Measurements from ENCODE around the gene POLR2E. TPM values are rescaled to one million over a fixed set of nuclear protein-coding genes. Genes with fewer than 3 reads are reported as not detected.

POLR2E gene
- polyA plus RNA-seq, 3 donors, result 86.3 to 393 (median 226) TPM

DNA sequence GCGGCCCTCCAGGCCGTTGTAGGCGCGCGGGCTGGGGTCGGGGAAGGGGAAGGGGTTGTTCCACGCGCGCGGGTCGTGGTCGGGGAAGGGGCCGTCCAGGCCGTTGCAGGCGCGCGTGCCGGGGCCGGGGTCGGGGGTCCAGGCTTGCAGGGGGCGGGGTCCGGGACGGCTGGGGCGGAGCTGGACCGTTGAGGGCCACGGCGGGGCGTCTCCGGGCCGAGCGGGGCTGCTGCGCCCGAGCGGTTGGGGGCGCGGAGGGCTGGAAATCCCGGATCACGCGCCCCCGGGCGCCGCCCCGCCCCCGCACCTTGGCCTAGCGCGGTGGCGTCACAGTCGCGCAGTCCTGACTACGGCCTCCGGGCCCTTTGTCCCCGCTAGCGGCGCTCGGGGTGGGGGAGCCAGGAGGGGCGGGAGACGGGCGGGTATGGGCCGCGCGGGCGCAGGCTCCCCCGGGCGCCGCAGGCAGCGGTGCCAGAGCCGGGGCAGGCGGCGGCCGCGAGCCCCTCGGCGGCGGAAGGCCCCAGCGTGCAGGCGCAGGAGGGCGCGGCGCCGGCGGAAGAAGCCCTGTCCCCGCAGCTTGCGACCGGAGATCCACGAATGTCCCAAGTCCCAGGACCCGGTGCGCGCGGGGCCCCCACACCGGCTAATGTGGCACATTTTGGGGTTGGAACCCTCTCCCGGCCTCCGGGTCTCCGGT is 9.3 kb upstream of the POLR2E start:
- peak overlapping the region; percentile 95 for H3K27ac ChIP-seq (ENCODE audit: low read depth, low read length)
- whole genome bisulfite sequencing, 3 donors, result 0 to 1% (median 0%) methylated on average over 65 to 93 of the region's 93 CpGs

DNA sequence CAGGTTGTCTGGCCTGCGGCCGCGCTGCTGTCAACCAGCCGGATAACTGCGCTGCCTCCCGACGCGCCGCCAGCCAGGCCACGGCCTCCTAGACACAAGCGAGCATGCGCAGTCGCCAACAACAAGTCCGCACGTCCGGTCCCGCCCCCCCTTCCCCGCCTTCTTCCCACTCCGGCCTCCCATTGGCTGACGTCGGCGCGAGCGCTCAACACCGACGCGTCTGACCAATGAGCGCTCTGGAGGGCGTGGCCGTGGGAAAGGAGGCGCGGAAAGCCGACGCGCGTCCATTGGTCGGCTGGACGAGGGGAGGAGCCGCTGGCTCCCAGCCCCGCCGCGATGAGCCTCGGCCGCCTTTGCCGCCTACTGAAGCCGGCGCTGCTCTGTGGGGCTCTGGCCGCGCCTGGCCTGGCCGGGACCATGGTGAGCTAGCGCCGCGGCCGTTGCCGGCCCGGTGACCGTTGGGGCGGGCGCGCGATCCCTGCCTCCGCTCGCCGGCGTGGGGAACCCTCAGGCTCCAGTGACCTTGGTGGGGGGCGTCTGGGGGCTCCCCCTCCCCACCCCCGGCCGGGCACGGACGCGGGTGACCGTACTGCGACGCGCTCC is 8.6 kb upstream of the POLR2E start, which contains the start of gene GPX4:
TSS of gene GPX4 (plus strand) at position 287 of the 603 bp plus-strand sequence. CDS start at position 337, 50 bp downstream.
- H3K27ac ChIP-seq (ENCODE audit: low read depth, low read length), result peak within 1 kb of the TSS; percentile 95
- 0 to 1% (median 1%) methylated on average over 63 to 75 of the region's 75 CpGs for WGBS, 3 donors

DNA sequence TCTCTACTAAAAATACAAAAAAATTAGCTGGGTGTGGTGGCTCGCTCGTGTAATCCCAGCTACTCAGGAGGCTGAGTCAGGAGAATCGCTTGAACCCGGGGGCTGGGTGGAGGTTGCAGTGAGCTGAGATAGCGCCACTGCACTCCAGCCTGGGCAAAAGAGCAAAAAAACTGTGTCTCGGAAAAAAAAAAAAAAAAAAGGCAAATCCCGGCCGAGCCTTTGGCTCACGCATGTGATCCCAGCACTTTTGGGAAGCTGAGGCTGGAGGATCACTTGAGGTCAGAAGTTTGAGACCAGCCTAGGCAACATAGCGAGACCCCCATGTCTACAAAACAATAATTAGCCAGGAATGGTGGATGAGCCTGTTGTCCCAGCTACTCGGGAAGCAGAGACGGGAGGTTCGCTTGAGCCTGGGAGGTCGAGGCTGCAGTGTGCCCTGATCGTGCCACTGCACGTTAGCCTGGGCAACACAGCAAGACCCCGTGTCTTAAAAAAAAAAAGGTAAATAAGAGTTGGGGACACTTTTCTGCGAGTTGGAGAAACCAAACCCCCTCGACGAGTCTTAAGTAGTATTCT is 8.0 kb upstream of the POLR2E start:
- 29 to 37% (median 37%) methylated on average over 20 of the region's 20 CpGs for WGBS, 3 donors
- peak overlapping the region; percentile 63 for H3K27ac ChIP-seq (ENCODE audit: low read depth, low read length)

DNA sequence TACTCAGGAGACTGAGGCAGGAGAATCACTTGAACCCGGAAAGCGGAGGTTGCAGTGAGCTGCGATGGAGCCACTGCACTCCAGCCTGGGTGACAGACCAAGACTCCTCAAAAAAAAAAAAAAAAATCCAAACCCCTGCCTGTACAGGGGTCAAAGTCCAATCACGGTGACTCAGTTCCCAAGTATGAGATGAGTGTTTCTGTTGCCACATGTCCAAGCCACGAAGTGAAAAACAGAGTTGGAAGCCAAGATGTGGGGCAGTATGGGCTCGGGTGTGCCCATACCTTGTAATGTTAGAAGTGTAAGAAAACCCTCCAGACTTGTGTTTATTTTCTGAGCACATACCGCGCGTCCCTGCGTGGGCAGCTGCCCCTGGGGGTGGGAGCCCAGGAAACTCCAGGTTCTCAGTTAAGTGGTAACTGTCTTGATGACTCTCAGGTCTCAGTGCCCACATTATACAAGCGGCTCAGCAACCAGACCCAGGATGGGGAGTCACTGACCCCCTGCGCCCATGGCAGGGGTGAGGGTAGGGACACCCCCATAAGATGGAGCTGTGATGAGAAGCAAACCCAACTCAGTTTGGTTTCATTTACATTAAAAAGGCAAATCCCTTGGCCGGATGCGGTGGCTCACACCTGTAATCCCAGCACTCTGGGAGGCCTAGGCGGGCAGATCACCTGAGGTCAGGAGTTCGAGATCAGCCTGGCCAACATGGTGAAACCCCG is 7.4 kb upstream of the POLR2E start:
- WGBS, 3 donors, result 50 to 66% (median 57%) methylated on average over 17 of the region's 17 CpGs
- peak overlapping the region; percentile 63 for H3K27ac ChIP-seq (ENCODE audit: low read depth, low read length)

DNA sequence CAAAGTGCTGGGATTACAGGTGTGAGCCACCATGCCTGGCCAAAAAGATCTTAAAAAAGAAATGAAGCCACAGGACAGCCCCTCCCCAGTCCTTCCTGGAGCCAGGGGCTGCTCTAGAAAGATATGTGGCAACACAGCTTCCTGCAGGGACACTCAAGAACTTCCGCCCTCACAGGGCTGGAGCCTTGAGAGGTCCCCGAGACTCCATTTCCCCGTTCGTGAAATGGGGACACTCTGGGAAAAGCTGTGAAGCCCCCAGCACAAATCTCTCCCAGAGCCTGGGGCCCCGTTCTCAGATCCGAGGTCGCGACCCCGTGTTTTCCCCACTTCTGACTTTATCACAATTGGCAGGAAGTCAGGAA is 6.1 kb upstream of the POLR2E start:
- 6 to 38% (median 7%) methylated on average over 9 of the region's 9 CpGs for WGBS, 3 donors
- peak overlapping the region; percentile 70 for H3K27ac ChIP-seq (ENCODE audit: low read depth, low read length)

DNA sequence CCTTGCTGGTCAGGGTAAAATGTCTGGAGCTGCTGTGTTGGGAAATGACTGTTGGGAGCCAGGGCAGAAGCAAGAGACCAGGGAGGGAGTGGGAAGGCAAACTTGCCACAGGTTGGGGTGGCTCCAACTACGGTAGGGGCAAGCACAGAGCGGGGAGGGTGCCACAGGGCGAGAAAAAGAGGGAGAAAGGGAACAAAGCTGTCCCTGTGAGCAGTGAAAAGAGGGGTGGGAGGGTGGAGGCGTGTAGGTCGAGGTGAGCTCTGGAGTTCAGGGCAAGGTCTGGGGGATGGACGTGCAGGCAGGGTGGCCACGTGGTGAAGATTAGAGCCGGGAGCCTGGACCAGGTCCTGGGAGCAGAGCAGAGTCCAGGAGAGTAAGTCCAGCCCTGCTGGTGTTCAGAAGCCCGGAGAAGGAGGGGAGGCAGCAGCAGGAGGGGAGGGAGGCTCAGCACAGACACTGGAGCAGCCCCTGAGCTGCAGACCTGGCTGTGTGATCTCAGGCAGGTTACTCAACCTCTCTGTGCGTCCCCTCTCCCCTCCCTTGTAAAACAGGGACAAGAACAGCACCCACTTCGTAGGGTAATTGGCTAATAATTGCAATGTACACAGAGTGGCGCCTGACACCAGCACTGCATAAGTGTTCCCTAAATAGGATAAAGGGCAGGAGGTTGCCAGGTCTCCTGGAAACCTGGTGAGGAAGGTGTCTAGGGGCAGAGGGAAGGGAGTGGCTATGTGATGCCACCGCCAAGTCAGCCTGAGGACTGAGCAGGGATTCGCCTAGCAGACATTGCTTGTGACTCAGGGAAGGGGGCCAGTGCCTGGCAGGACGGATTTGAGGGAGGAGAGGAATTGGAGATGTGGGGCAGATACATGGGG is 3.2 kb upstream of the POLR2E start:
- 40 to 58% (median 51%) methylated on average over 15 of the region's 15 CpGs for WGBS, 3 donors

DNA sequence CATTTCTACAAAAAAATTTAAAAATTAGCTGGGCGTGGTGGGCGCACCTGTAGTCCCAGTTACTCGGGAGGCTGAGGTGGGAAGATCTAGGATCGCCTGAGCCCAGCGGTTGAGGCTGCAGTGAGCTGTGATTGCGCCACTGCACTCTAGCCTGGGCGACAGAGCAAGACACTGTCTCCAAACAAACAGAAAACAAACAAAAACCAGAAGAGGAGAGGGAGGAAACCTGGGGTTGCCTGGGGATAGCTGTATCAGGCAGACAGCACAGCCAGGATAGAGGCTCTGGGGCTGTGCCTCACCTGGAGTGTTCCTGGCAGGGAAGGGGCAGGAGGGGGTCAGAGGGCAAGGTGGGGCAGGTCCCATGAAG is 2.6 kb upstream of the POLR2E start:
- 65 to 75% (median 65%) methylated on average over 7 of the region's 7 CpGs for whole genome bisulfite sequencing, 3 donors
- no peak overlapping the region for H3K27ac ChIP-seq (ENCODE audit: low read depth, low read length)

More for the DNA sequence above, 3.2 kb upstream of the POLR2E start:
- peak overlapping the region; percentile 40 for H3K27ac ChIP-seq (ENCODE audit: low read depth, low read length)

DNA sequence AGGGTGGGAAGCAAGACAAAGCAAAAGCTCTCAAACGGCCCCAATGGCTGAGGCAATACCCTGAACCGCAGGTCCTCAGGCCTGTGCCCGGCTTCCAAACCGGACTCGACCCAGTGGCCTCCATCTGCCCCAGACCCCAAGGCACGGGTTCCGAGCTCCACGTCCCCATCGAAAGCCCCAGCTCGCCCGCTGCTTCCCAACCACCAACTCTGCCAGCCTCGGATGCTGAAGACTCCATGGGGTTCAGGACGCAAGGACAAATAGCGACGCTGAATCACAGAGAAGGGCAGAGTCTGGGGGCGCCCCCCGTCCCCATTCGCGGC is 559 bp downstream of the POLR2E start:
- H3K27ac ChIP-seq (ENCODE audit: low read depth, low read length), result no peak overlapping the region
- 0 to 2% (median 0%) methylated on average over 19 of the region's 19 CpGs for WGBS, 3 donors

DNA sequence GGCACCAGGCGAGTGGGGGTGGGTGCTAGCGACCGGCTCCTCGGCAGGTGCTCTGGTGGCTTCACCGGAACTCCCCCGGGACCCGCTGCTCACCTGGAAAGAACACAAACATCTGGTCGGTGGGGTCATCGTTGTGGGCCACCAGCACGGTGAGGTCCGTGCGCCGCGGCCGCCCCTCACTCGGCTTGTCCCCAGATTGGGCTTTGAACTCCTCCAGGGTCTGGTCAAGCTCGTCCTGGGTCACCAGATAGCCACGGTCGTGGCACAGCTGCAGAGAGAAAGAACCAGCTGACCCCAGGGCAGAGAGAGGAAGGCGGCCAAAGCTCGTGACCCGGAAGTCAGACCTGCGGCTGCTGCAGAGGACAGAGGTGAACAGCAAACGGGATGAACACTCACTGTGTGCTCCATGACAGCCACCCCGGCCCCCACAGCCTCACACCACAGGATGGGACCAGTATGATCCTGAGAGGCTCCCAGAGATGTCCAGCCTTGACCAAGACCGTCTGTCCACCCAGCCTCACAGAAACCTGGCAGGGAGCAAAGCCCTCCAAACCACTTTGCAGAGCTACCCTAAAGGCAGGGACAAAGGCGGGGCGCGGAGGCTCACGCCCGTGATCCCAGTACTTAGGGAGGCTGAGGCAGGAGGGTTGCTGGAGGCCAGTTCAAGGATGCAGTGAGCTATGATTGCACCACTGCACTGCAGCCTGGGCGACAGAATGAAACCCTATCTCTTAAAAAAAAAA is 1.2 kb downstream of the POLR2E start:
- 60 to 64% (median 64%) methylated on average over 31 to 32 of the region's 32 CpGs for WGBS, 3 donors

DNA sequence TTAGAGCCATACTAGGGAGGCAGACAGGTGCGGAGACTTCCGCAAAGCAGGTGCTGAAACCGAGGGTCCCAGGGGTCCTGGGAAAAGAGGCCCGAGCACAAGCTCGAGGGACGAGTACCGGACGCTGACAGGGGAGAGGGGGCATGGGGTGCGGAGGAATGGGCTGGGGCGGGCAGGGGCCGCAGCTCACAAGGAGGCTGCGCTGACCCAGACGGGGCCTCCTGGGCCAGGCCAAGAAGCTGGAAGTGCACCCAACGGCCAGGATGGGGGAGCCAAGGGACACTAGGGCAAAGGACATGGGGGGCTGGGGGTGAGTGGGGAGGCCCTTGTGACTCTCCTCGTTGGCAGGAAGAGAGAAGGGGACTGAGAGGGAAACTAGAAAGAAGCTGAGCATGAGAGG is 1.8 kb downstream of the POLR2E start:
- 87% methylated on average over 14 to 15 of the region's 15 CpGs for WGBS, 3 donors
- H3K27ac ChIP-seq (ENCODE audit: low read depth, low read length), result no peak overlapping the region

More for the DNA sequence above, 1.2 kb downstream of the POLR2E start:
- H3K27ac ChIP-seq (ENCODE audit: low read depth, low read length), result no peak overlapping the region

DNA sequence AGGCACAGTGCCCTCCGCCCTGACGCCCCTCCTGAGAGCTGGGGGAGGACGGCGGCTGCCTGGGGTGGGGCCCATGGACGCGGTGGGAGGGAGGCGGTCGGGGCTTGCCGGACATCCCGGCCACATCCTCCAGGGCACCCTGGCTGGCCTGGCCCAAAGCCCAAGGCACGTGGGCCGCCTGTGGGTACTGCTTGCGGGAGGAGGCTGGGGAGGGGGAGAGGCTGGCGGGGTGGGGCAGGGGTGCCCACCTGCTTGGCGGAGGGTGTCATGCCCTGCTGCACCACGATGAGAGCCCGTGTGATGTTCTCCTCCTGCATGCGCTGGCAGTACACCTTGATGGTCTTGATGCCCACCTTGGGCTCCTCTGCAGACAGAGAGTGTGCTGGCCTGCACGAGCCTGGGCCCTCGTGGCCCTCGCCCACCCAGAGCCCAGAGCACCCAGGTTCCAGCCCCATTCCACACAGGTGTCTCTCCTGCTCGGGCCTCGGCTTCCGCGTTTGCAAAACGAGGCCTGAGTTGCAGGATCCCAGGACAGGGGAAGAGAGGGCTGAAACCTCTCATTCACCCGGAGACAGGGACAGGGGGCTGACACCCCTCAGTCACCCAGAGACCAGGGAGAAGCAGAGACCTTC is 3.5 kb downstream of the POLR2E start:
- WGBS, 3 donors, result 84 to 91% (median 89%) methylated on average over 27 of the region's 27 CpGs
- H3K27ac ChIP-seq (ENCODE audit: low read depth, low read length), result no peak overlapping the region

DNA sequence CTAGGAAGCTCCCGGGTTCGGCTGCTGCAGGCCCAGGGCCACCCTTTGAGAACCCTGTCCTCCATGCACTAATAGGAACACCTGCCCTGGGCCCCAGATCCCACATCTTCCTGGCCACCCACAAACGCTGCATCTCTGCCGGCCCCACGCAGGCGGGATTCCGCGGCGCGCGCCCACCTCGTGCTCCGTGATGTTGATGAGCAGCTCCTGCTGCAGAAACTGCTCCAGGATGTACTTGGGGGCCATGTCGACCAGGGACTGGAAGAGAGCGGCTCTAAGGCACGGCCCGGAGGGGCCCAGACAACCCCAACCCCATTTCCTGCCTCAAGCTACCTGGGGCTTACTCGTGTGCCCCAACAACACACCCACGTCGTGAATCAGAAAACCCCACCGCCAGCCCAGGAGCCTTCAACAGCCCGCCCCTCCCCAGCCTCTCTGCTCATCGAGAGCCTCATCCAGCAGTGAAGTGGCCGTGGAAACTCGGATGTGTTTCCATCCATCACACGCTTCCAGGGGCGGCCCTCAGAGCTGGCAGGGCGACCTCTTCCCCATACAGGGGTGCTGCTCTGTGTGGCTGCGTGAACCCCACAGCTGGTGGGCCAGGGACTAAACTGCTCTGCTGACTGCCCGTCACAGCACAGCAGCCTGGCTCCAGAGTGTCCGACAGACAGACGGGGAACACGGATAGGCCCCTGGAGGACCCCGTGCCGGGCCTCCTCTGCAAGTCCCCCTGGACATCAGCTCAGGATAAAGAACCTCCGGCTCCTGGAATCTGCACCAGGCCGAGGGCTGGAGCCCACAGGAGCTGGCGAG is 4.2 kb downstream of the POLR2E start:
- 92 to 94% (median 92%) methylated on average over 37 to 38 of the region's 38 CpGs for WGBS, 3 donors
- H3K27ac ChIP-seq (ENCODE audit: low read depth, low read length), result no peak overlapping the region

DNA sequence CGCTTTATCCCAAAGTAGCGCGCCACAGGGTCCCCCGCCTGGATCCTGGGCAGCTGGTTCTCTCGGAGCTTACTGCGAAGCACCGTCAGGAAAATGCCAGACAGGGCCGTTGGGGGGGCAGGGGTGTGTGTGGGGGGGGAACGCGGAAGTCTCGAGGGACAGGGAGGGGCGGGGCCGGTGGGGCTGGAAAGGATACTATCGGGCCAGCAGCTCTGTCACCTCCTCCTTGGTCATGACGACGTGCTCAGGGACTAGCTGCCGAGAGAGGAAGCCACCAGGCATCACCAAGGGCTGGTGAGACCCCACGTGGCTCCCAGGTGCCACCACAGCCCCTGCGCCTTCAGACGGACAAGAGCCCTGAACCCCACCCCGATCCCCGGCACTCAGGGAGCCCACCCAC is 5.3 kb downstream of the POLR2E start:
- H3K27ac ChIP-seq (ENCODE audit: low read depth, low read length), result no peak overlapping the region
- WGBS, 3 donors, result 75 to 91% (median 82%) methylated on average over 17 to 22 of the region's 22 CpGs

DNA sequence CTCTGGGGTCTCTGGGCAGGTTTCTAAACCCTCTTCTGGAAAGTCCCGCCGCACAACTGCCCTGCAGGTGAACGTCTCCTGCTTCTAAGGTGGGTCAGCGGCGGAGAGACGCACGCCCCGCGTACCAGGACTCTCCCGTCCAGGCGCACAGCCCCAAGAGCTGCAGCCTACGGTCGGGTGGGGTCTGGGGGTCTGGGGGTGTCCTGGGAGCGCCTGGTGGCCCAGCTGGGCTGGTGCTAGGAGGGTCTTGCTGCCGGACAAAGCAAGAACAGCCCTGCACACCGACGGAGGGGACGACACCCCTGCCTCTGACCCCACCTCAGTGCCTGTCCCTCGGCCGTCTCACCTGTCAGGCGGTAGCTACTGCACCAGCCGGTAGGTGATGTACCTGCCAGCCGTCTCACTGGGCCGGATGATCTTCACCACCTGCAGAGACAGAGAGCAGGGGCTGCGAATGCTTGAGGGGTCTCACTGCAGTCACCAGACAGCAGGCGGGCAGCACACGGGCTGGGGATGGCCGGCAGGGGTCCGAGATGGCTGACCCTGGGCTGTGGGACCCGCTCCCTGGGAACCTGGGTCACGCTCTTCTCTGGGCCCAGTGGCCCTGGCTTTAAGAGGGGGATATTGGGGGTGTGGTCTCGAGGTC is 5.9 kb downstream of the POLR2E start:
- H3K27ac ChIP-seq (ENCODE audit: low read depth, low read length), result no peak overlapping the region
- WGBS, 3 donors, result 94 to 96% (median 94%) methylated on average over 32 of the region's 32 CpGs

DNA sequence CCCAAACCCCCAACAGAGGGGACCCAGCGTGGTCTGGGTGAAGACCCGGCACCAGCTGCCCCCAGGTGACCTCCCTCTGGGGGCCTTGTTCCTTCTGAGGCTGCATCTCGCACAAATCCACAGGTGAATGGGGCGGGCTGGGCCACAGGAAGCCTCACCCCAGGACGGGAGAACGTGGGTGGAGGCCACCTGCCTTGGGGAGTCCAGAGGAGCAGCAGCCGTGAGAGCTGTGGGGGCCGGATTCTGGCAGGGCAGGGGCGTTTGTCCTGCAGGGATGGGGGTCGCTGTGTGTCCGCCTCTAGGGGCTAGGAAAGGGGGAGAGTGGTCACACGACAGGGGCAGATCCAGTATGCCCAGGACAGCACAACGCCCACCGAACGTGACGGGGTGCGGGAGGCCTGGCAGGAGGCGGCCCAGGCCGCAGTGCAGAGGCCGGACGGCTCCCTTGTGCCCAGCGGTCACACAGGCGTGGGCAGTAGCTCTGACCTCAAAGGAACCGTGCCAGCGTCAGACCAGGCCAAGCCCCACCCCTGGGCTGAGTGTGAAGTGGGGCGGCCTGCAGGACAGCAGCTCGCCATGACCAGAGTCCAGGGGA is 6.7 kb downstream of the POLR2E start:
- H3K27ac ChIP-seq (ENCODE audit: low read depth, low read length), result peak overlapping the region; percentile 52
- 74 to 88% (median 76%) methylated on average over 27 of the region's 27 CpGs for WGBS, 3 donors
